GM23338 (cell line): ENCODE data around the gene ROR1. TPM values are rescaled to one million over a fixed set of nuclear protein-coding genes. Genes with fewer than 3 reads are reported as not detected.

Source experiments
- ATAC-seq: fragments of 200-7000 bp; cut with Tn5 transposase; 3 replicates; pipeline ENCODE4 v1.9.1; 2020
- DNase-seq: peaks from one replicate; pipeline ENCODE4 v3.0.0-alpha.2; 2015; ENCODE audit warnings: low spot score
- H2AFZ ChIP-seq: fragments of 200-600 bp; sonication (generic); 2 replicates; pipeline ENCODE4 v1.8.0; 2016; ENCODE audit warnings: antibody characterized with exemption, mild to moderate bottlenecking, moderate library complexity
- H3F3A ChIP-seq: fragments of 200-600 bp; sonication (generic); replicated peaks from 2 replicates; pipeline ENCODE4 v1.8.0; 2017; ENCODE audit warnings: antibody characterized with exemption, mixed run types, low read depth
- H3K27ac ChIP-seq: fragments of 200-600 bp; sonication (generic); 2 replicates; pipeline ENCODE4 v1.6.1; 2016; ENCODE audit warnings: low read depth
- H3K27me3 ChIP-seq: fragments of 200-600 bp; sonication (generic); 2 replicates; pipeline ENCODE4 v1.8.0; 2016; ENCODE audit warnings: mild to moderate bottlenecking, mixed run types, moderate library complexity; ENCODE audit not compliant: insufficient read depth
- H3K36me3 ChIP-seq: fragments of 200-600 bp; sonication (generic); 2 replicates; pipeline ENCODE4 v1.8.0; 2016; ENCODE audit warnings: mild to moderate bottlenecking; ENCODE audit not compliant: insufficient read depth
- H3K4me1 ChIP-seq: fragments of 200-600 bp; sonication (generic); 2 replicates; pipeline ENCODE4 v1.8.0; 2016; ENCODE audit warnings: mild to moderate bottlenecking, moderate library complexity; ENCODE audit not compliant: insufficient read depth
- H3K4me2 ChIP-seq: fragments of 200-600 bp; sonication (generic); 2 replicates; pipeline ENCODE4 v1.7.1; 2017; ENCODE audit warnings: mixed run types
- H3K4me3 ChIP-seq: fragments of 200-600 bp; sonication (generic); 2 replicates; pipeline ENCODE4 v1.6.1; 2016; ENCODE audit warnings: mixed run types
- H3K79me2 ChIP-seq: fragments of 200-600 bp; sonication (generic); replicated peaks from 2 replicates; pipeline ENCODE4 v1.8.0; 2017; ENCODE audit warnings: mild to moderate bottlenecking; ENCODE audit not compliant: insufficient read depth
- H3K9me2 ChIP-seq: fragments of 200-600 bp; sonication (generic); 2 replicates; pipeline ENCODE4 v1.8.0; 2017; ENCODE audit not compliant: insufficient read depth
- H4K20me1 ChIP-seq: fragments of 200-600 bp; sonication (generic); replicated peaks from 2 replicates; pipeline ENCODE4 v1.8.0; 2017; ENCODE audit warnings: mild to moderate bottlenecking; ENCODE audit not compliant: insufficient read depth
- H3K27ac Mint-ChIP-seq: 2 replicates; pipeline ENCODE4 v1.8.0; 2020; ENCODE audit warnings: inconsistent platforms, mild to moderate bottlenecking, moderate library complexity, mixed read lengths
- H3K27me3 Mint-ChIP-seq: 3 replicates; pipeline ENCODE4 v1.8.0; 2022; ENCODE audit warnings: low read depth, mild to moderate bottlenecking, moderate library complexity, mixed read lengths, inconsistent platforms; ENCODE audit not compliant: insufficient read depth, poor library complexity
- H3K36me3 Mint-ChIP-seq: 3 replicates; pipeline ENCODE4 v1.8.0; 2021; ENCODE audit warnings: low read depth, mild to moderate bottlenecking, inconsistent platforms, moderate library complexity, mixed read lengths
- H3K4me1 Mint-ChIP-seq: 3 replicates; pipeline ENCODE4 v1.8.0; 2020; ENCODE audit warnings: mild to moderate bottlenecking, inconsistent platforms, mixed read lengths
- H3K4me3 Mint-ChIP-seq: 3 replicates; pipeline ENCODE4 v1.8.0; 2021; ENCODE audit warnings: moderate library complexity, mild to moderate bottlenecking, inconsistent platforms, mixed read lengths
- H3K9me3 Mint-ChIP-seq: 3 replicates; pipeline ENCODE4 v1.8.0; 2020; ENCODE audit warnings: moderate library complexity, mild to moderate bottlenecking, inconsistent platforms, mixed read lengths
- REST ChIP-seq: IDR thresholded peaks from one replicate; pipeline ENCODE4 v1.6.1; 2018; ENCODE audit warnings: antibody characterized with exemption; ENCODE audit not compliant: unreplicated experiment
- ZNF114 ChIP-seq: fragments of 250-450 bp; sonication (Bioruptor Pico); IDR thresholded peaks from 2 replicates; pipeline ENCODE4 v1.5.0; 2020; ENCODE audit warnings: mild to moderate bottlenecking, moderate library complexity
- ZNF331 ChIP-seq: fragments of 250-450 bp; sonication (Bioruptor Pico); IDR thresholded peaks from 2 replicates; pipeline ENCODE4 v1.5.0; 2020; ENCODE audit warnings: low read depth, mild to moderate bottlenecking, moderate library complexity
- ZNF462 ChIP-seq: fragments of 250-450 bp; sonication (Bioruptor Pico); IDR thresholded peaks from 2 replicates; pipeline ENCODE4 v1.5.0; 2020; ENCODE audit warnings: mild to moderate bottlenecking, moderate library complexity
- polyA plus RNA-seq: library from polyadenylated mRNA; unstranded; fragments of >200 nt; fragmentation: Nextera tagmentation; extraction: Ambion mirVana; gene quantifications from 2 replicates; pipeline ENCODE4 v1.2.1, GENCODE V29; 2016
- total RNA-seq: library from RNA; depleted of rRNA; stranded (reverse); fragments of >200 nt; shearing (Covaris generic); gene quantifications from 2 replicates; pipeline ENCODE4 v1.2.3, GENCODE V29; 2014

The ROR1 gene
- total and polyA plus RNA-seq, 2 experiments from 2014 or later = 59.7 to 96.0 TPM

GRCh38 chr1:63855942-63856341, 82.1 kb downstream of the ROR1 start (continued):
- TF ChIP-seq ZNF462 (CRISPR knock-in tag) (no peak), ZNF114 (CRISPR knock-in tag) (no peak)

GRCh38 chr1:63856924-63857323, 83.1 kb downstream of the ROR1 start:
- H3K79me2 ChIP-seq = peaks cover 100% of the 10 kb centered on the region
- TF ChIP-seq ZNF331 (CRISPR knock-in tag) (no peak), REST (no peak), ZNF462 (CRISPR knock-in tag) (no peak)

More at GRCh38 chr1:63856924-63857323, 83.1 kb downstream of the ROR1 start:
- no peaks in the 10 kb centered on the region for H3K27me3 ChIP-seq
- H3F3A ChIP-seq = no peaks in the 10 kb centered on the region
- DNase-seq = no peak
- no peak overlapping the region for H3K4me3 ChIP-seq
- Mint-ChIP-seq H3K4me3 (no peak overlapping the region), H3K27me3 (peaks cover 5% of the 10 kb centered on the region), H3K9me3 (no peaks in the 10 kb centered on the region; the same call in 2 of the 3 replicates), H3K27ac (no peak overlapping the region), H3K4me1 (peaks cover 78% of the 10 kb centered on the region), H3K36me3 (peaks cover 12% of the 10 kb centered on the region; the same call in 2 of the 3 replicates)
- H3K4me1 ChIP-seq = peaks cover 35% of the 10 kb centered on the region
- no peak for ATAC-seq
- no peaks in the 10 kb centered on the region for H3K9me2 ChIP-seq
- no peak overlapping the region for H2AFZ ChIP-seq
- no peak overlapping the region for H3K4me2 ChIP-seq
- peaks cover 34% of the 10 kb centered on the region for H4K20me1 ChIP-seq
- H3K36me3 ChIP-seq = no peaks in the 10 kb centered on the region
- no peak overlapping the region for H3K27ac ChIP-seq
